Stimulated activated CD4-positive, alpha-beta T cell treated with anti-CD3 and anti-CD28 coated beads, Interleukin-15, amount 100 ng/mL, for 24 hours (primary cell): Measurements from ENCODE around the gene TP53RK.

Source experiments
- DNase-seq: peaks from one replicate; pipeline ENCODE4 v3.0.0-alpha.2; 2020

Gene TP53RK

DNA sequence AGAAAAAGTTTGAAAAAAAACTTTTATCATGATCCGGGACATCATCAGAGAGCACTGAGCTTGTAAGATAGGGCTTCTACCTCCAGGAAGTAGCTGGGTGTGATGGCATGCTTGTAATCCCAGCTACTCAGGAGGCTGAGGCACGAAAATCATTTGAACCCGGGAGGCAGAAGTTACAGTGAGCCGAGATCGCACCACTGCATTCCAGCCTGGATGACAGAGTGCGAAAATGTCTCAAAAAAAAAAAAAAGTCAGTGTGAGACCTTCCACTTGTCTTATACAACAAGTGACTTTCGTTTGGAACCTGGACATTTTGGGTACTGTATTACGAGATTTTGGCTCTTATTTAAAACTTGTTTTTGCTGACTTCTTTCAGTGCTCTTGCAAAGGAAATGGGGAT is 32.1 kb downstream of the TP53RK start:
- DNase-seq = no peak

DNA sequence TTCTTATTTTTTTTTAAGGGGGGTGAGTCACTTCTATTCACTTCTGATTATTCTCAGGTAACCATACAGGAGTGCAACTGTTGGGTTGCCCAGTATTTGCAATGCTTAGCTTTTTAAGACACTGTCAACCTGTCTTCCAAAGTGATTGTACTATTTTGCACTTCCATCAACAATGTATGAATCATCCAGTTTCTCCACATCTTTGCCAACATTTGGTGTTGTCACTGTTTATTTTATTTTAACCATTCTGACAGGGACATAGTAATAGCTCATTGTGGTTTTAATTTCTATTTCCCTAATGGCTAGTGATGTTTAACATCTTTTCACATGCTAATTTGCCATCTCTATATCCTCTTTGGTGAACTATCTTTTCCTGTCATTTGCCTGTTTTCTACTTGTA is 36.5 kb downstream of the TP53RK start:
- DNase-seq = no peak

DNA sequence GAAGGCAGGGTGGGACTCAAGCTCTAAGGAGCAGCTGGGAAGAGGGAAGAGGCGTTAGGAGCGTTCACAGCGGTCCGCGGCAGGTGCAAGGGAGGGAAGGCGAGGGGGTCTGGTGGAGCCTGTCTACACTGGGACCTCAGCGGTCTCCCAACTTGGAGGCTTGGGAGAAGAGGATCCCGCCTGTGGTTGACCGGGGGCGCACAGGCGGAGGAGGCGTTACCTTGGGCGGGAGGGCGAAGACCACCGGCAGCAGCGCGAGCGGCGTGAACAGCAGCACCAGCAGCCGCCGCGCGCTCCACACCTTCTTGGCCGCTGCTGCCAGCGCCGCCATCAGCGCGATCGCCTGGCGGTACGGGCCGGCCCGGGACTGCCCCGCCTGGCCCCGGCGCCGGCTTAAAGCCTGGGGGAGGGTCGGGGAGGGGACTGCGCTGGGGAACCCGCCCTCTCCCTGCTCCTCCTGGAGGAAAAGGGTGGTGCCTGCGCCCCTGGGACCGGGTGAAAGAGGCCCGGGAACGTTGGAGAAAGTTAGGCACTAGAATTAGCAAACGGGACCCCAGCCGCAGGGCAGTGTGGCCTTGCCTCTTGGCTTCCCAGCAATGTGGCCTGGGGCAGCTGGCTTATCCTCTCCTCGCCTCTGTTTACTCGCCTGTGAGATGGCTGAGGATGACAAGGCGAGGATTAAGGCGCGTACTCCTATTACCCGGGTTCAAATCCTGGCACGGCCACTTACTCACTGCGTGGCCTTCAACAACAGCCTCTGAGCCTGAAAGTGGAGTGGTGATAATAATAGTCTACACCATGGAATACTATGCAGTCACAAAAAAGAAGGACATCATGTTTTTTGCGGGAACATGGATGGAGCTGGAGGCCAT is 37.9 kb downstream of the TP53RK start, which contains the start of gene SLC13A3:
Gene SLC13A3 (minus strand): TSS at position 369 of the 872 bp plus-strand sequence. CDS start 38 bp downstream, at position 331.
- no peak for DNase-seq

DNA sequence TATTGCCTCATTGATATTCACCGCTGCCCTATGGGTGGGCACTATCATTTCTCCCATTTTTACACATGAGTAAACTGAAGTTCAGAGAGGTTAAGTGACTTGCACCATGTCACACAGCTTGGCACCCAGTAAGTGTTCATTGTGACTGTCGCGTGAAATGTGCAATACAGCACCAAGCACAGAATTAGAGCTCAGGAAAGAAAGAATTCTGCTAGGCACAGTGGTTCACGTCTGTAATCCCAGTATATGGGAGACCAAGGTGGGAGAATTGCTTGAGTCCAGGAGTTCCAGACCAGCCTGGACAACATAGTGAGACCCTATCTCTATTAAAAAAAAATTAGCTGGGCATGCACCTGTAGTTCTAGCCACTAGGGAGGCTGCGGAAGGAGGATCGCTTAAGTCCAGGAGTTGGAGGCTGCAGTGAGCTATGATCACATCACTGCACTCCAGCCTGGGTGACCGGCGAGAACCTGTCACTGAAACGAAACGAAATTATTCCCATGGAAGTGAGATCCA is 38.6 kb downstream of the TP53RK start:
- DNase-seq = no peak

DNA sequence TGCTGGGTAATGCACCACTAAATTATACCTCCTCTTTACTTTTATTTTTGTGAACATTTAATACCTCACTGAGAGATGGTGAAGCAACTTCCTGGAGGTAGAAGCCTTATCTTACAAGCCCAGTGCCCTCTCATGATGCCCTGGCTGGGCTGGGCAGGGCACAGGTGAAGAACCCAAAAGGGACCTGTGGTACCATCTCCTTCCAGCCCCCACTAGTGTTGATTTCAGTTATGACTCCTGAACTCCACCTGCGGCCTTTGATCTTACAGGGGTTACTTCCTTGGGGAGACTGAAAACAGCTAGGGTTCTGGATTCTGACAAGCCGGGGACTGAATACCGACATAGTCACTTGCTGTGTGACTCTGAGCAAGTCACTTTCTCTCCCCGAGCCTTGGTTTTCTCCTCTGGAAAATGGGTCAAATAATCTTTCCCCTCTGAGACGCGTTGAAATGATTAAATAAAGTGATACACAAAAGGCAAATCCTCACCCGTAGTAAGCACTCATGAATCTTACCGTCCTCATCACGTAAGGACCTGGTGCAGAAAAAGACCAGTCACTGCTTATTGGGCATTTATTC is 39.2 kb downstream of the TP53RK start:
- DNase-seq = no peak

DNA sequence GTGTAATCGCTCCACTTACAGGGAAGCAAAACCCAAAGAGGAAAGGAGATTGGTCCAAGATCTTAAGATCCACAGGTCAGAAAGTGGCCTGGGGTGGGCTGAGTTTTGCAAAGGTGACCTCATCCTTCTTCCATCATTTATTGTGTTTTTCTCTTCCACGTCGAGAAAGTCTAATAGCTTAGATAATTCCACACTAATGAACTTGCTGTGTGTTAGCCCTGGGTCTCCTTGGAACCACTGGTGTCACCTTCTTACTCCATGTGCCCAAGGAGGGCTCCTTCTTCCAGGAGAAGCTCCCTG is 39.6 kb downstream of the TP53RK start:
- no peak for DNase-seq

DNA sequence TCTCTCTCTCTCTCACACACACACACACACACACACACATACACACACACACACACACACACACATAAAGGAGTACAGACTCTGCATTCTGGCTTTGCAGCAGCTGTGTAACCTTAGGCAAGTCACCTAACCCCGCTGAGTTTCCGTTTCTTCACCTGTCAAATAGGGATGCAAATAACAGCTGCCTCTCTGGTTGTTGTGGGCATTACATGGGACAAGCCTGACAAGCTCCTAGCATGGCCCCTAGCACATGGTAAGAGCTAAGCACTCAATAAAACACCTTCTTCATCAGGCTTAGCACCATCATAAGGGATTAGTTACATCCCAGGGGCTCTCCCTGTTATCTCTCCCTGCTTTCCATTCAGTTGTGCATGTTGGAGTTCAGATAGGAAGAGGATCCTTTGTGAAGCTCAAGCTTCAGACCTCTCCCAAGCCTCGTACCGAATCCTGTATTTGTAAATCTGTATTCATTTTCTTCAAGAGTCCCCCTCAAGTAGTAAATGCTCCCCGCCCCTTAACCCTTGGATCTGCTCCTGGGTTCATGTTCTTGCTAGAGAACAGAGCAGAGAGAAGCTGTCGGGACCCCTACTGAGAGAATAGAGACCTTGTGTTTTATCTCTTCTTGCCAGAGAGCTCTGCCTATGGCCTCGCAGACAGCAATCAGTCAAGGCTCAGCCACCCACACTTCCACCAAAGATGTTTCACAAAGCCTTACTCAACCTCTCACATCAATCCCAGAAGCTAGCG is 40.2 kb downstream of the TP53RK start:
- no peak for DNase-seq

DNA sequence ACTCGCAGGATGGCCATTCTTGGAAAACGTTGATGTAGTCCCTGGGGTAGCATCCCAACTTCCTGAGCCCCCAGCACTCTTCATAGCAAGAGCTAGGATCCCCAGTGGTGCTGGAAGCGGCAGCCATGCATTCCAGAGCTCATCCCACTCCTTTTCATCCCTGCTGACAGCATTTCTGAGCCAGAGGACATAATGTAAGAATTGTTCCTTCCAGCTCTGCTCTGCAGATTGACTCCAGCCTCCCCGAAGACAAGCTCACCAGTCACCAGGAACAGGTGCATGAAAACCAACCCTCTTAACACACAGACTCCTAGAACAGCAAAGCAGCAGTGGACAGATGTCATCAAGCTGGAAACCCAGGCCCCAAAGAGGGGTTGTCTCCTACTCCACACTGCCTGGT is 41.8 kb downstream of the TP53RK start:
- no peak for DNase-seq

DNA sequence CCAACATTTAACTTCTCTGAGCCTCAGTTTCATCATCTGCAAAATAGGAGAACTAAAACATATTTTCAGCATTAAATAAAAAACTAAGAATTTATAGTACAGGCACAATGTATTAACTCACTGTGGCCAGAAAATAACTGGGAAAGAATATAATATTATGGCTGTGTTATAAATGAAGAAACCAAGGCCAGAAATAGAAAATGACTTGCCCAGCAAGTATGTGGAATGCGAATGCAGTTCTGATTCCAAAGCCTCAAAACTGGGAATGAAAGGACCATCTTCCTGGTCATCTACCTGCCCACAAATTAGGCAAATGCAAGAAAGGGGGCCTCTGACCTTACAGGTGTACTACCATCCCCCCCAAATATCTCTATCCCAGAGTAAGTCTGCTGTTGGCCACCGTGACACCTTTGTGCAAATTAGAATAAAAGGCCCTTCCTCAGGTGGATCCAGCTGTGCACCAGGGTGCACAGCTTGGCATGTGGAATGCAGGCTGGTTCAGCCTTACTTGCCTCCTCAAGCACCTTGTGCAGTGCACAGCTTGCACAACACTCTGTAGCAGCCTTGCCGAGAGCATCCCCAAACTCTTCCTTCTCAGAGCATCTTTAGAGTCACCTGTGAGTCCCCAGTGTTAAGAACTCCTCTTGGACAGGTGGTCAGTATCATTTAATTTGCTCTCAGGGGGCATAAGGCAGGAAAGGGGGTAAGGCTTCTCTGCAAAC is 42.4 kb downstream of the TP53RK start:
- no peak for DNase-seq

DNA sequence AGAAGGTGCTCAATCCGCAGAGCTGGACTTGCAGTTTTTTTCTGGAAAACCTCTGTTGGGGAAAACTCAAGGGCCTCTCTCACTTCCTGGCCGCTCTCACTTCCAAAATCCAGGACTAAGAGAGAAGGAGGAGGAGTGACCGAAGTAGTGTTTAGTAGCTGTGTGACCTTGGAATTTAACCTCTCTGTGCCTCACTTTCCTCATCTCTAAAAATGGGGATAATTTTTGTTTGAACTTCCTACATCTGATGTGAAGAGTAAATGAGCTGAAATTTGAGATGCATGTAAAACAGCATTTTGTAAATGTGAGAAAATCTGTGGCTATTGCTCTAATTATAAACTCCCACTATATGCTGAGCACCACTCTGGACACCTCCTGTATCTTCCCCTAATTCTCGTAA is 43.1 kb downstream of the TP53RK start:
- no peak for DNase-seq

DNA sequence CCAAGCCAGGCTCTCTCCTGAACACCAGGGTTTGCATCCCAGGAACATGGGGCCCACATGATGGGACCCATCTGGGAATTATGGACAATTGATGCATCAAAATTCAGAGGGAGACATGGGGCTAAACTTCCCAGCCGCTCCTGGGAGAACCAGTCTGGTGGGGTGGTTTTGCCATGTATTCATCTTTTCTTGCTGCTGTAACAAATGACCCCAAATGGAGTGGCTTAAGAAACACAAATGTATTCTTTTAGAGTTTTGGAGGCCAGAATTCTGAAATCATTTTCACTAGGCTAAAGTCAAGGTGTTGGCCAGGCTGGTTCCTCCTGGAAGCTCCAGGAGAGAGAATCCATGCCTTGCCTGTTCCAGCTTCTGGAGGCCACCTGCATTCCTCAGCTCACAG is 44.5 kb downstream of the TP53RK start:
- no peak for DNase-seq

DNA sequence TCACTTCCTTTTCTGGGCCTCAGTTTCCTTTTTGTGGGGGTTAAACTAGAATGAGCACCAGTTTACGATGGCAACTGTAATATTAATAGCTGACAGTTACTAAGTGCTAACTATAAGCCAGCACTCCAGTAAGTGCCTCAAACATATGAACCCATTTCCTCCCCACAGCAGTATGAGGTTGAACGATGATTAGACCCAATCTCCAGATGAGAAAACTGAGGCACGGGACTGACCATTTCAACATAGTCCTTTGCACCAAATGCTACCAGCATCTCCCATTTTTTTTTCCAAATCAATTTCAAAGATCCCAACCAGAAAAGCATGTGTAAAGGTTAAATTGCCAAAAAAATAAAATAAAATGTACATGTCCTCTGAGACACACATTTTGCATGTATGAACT is 45.1 kb downstream of the TP53RK start:
- no peak for DNase-seq

DNA sequence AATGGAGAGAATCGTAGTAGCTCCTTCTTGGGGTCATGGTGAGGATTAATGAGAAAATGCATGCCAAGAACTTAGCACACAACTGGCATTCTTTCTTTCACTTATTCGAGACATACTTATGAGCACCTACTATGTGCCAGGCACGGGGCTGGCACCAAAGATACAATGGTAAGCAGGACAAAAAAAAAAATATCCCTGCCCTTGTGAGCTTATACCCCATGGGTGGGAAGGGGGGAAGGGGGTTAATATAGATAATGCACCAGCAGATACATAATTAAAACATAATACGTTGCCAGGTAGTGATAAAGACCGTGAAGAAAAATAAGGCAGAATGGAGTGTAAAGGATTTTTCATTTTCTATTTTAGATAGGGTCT is 46.3 kb downstream of the TP53RK start:
- DNase-seq = no peak

DNA sequence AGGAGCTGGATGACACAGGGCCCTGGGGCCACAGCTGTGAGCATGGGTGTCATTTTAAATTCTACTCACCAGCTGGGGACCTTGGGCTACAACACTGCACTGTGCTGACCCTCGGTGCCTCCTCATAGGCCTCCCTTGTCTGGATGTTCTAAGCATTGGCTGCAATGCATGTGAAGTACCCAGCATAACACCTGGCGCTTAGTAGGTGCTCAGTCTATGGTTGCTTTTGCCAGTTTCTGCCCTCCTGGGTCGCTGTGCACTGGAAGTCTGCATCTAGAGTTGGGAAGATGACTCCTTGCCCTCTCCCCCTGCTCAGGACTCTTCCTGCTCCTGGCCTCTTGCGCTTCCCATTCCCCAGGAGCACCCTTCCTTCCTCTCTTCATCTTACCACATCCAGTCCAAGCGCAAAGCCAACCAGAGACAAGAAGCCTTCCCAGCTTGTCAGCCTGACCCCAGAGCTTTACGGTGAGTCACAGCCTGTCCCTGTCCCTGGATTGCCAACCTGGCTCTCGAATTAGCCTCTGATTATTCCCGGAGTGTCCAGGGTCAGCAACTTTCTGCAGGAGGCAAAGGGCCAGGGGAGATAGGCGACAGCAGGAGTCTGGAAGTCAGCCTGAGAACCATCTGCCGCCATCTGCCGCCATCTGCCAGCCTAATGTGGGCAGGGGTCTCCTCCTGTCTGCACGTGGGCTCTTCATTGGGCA is 46.8 kb downstream of the TP53RK start:
- DNase-seq = no peak

DNA sequence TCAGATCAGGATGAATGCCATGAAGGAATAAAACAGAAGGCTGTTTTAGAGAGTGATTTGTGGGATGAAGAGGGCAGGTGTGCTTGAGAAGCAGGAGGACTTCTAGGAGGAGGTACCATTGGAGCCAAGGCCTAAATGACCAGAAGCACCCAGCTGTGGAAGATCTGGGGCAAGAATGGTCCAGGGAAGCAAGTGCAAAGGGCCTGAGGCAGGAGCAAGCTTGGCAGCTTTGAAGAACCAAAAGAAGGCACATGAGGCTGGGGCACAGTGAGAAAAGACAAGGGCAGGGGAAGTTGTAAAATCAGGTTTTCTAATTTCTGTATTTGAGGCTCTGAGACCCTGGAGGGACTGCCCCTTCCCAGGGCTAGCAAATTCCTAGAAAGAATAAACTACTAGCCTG is 47.8 kb downstream of the TP53RK start:
- DNase-seq = no peak

DNA sequence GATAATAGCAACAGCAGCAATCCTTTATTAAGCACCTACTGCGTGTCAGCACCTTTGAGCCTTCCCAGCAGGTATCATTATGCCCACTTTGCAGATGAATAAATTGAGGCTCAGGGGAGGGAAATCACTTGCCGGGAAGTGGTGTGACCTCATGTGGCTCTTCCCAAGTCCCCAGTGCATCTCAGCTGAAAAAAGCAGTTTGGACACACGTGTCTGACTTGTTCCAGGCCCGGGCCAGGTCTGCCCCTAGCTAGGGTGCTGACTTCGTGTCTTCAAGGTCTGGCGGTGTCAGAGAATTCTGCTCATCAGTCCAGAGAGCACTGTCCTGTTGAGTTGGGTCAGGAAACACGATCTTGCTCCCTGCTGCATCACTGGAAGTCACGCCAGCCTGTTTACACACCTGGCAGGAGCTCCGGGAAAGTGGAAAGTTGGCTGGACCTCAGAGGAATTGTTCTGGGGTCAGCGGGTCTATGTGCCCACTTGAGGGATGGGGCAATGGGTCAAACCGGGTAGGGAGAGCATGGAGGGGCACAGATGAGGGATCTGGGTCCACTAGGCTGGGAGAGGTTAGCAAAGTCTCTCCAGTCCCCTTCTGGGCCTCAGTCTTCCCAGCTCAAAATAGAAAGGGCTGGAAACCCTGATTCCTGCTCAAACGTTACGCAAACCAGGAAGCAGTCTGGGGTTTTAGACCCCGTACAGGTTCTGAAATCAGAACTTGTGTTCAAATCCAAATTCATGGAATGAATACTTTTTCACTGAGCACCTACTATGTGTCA is 48.5 kb downstream of the TP53RK start:
- no peak for DNase-seq

DNA sequence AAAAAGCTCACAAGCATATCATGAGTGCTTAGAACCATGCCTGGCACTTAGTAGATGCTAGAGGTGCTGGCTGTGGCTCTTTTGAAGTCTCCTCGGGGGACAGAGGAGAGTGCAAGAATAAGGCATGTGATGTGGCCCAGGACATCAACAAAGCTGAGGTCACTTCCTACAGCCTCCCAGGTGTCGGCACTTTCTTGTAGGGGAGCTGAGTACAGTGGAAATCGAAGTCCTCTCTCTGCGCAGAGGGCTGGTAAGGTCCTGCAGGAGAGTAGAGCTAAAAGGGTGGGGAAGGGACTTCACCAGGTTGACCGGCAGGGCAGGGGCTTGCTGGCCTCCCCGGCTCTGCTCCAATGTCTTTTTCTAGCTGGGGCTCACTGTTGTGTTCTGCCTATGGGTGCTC is 49.2 kb downstream of the TP53RK start:
- DNase-seq = no peak

DNA sequence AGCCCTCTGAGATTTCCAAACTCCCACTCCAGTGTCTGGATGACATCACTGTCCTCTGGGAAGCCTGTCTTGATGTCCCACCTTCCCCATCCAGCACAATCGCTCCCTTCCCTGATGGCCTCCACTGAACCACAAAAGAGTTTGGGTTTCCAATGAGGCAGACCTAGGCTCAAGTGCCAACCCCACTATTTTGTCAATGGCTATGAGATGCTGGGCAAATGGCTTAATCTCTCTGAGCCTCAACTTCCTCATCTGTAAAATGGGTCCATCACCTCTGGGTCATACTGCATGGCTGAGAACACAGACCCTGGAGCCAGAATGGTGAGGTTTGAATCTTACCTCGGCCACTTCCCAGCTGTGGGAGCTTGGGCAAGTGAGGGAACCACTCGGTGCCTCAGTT is 49.7 kb downstream of the TP53RK start:
- DNase-seq = no peak

DNA sequence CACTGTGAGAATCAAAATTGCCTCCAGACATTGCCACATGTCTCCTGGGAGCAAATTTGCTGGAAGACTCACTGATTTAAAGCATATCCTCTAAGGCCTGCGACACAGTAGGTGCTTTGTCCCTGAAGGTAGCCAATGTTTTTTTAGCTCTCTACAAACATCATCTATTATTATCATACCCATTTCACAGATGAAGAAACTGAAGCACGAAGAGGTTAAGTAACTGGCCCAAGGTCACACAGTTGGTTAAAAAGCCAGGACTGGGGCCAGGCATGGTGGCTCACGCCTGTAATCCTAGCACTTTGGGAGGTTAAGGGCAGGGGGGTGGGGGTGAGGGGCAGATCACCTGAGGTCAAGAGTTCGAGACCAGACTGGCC is 50.4 kb downstream of the TP53RK start:
- no peak for DNase-seq

DNA sequence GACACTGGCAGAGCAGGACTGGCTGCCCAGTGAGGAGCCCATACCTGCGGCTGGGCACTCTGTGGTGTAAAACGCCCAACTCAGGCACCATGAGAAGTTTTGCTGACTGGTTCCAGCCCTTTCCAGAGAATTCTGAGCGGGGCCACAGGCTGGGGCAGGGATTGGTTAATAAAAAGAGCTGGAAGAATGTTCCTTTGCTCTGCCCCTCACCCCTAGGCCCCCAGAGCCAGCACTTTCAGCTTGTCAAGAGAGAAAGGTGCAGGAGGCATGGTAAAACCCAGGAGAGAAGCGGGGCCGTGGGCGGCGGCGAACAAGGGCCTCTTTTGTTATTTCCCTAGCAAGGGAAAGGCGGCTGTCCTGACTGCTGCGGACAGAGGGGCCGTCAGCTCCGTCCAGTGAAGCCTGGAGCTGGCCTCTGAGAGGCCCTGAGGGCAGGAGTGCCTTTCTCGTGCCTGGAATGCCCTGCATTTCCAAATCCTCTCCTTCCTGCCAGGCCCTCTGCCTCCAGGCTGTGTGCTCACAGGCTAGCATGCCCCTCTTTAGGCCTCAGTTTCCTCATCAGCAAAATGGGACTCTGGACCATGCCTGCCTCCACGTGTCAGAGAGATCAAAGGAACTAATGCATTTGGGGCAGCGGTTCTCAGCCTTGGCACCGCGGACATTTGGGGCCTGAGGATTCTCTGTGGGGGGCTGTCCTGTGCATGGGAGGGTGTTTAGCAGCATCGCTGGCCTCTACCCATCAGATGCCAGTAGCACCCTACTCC is 50.9 kb downstream of the TP53RK start:
- no peak for DNase-seq
